NCI-H748 (cell line): ENCODE data around the gene LTBP3.
A peak's percentile ranks its signal among the peaks of the same experiment; 100 is the strongest.

Experiments used
- DNase-seq: peaks from one replicate; lab custom pipeline; 2025; ENCODE audit not compliant: unreplicated experiment; lab: John Stamatoyannopoulos, UW

LTBP3 gene

DNA sequence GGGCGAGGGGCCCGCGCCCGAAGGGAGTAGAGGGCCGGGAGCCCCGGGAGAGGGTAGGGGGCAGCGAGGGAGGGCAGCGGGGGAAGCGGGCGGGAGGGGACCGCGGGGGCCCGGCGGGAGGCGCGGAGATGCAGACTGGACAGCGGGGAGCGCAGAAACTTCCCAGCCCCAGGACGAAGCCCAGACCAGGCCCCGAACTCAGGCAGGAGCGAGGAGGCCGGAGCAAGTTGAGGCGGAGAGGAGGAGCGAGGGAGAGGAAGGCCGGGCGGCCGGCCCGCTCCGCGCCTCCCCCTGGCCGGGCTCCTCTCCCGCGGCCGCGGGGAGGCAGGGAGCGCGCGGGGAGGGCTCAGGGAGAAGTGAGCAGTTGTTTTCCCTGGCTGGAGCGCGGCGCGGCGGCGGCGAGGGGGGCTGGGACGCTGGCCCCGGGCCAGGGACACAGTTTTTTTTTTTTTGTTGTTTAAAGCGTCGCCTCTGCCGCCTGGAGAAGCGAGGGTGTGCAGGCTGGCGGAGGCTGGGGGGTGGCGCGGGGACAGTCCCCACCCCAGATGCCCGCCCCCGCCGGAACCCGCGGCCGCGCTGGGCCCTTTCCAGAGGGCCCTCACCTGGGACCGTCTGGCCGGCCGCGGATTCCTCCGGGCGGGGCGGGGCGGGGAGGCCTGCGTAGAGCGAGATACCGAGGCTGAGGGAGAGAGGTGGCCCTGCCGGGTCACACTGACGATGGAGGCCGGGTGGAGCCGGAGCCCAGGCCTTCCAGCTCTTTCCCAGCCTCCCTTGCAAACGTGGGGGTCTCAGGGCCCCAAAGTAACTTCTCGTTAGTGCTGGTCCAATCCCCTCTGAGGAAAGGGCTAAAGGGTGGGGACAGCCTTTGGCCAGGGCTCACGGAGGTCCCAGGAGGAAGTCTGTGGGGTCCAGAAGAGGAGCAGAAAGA is at the start of gene LTBP3:
TSS of gene LTBP3 (minus strand) at position 358 of the 928 bp plus-strand sequence. CDS start 400 bp downstream, outside the sequence.
- peak; percentile 67 for DNase-seq

DNA sequence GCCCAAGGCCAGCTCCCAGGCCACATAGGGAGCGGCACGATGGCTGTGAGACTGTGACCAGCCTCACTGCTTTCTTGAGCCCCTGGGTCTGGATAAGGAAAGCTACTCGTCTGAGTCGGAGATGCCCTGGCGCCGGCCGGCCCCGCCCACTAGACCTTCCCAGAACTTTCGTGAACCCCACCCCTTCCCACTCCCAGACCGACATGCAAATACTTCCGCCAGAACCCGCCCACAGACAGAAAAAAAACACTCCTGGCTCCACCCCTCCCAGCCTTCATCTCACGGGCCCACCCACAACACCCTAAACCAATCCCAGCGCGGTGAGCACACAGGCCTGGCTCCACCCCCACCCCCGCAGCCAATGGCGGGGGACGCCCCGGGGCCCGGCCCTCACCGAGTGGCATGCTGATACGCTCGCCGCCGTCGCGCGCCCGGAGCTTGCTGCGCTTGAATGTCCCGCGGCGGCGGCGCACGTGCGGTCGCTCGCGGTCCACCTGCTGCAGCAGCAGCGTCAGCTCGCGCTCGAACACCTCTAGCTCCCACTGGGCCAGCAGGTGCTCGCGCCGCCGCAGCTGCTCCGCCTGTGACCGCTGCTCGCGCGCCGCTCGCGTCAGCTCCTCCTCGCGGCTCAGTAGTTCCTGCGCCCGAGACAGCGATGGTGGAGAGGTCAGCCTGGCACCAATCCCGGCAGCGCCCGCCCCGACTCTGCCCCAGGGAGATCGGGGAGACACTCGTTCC is 48.9 kb upstream of the LTBP3 start:
- DNase-seq, result peak; percentile 86

DNA sequence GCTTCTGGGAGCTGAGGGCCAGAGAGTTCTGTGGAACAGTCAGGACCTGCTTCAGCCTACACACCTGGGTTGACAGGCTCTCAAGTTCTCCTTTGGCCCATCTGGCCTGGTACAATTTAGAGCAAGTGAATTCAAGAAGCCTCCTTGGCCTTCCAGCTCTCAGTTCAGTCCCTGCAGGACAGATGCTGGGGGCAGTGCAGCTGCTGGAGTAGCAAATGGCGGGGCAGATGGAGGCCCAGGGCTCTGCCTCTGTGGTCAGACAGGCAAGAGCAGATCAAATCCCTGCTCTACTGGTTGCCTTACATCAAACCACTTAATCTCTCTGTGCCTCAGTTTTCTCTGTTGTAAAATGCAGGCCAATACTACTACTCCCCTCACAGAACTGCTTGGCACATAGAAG is 46.1 kb upstream of the LTBP3 start:
- no peak for DNase-seq

DNA sequence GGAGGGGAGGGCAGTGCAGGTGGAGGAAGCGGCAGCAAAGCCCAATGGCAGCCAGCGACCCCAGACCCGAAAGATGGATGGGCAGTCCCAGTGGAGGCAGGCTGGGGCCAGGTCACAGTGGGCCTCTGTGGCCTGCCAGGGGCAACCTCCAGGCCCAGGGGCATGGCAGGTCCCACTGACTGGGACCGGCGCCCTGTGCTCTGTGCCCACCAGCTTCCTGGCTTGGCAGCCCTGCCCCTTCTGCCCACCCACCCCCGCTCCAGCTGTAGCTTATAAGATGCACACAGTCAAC is 41.7 kb upstream of the LTBP3 start:
- no peak for DNase-seq

DNA sequence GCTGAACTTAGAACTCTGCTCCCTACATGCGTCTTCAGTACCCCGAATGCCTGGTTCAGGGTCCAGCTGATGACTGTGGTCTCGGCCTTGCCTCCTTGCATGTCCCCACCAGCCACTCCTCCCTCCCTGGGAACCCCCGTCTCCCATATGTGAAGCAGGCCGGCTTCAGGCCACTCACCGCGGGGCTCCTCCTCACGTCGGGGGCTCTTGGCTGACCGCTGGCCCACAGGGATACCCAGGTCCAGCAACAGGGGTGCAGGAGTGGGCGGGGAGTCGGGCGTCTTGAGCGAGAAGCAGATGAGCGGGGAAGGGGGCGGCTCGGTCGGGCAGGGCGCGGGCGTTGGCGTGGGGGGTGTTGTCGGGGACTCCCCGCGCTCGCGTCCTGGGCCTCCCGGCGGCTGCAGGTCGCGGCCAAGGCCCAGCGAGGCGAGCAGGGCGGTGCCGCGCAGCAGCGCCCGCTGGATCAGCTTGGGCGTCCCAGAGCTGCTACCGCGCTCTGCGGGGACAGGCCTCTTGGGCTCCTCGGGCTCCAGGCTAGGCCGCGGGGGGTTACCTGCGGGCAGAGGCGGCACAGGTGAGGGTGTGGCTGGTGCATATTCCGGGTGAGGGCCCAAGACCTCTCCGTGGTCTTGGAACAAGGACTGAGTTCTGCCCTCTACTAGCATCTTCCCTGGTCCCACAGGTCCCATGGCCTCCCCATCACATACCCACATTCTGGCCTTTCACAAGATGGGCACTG is 41.2 kb upstream of the LTBP3 start:
- no peak for DNase-seq

DNA sequence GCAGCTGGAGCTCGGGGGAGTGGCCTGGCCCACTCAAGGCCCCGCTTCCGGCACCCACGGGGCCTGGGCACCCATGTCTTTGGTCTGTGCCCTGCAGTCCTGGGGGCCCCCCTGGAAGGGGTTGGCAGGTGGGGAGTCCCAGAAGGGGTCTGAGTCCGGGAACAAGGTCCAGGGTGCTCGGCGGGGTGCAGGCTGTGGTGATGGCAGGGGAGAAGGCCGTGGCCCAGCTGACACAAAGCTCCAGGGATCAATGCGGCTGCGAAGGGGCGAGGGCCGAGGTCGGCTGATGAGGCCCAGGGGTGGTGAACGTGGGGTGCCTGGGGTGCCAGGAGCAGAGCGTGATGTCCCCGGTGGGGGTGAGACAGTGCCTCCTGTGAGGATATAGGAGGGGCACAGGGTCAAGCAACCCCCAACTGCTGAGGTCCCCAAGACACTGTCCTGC is 40.1 kb upstream of the LTBP3 start:
- DNase-seq, result no peak

DNA sequence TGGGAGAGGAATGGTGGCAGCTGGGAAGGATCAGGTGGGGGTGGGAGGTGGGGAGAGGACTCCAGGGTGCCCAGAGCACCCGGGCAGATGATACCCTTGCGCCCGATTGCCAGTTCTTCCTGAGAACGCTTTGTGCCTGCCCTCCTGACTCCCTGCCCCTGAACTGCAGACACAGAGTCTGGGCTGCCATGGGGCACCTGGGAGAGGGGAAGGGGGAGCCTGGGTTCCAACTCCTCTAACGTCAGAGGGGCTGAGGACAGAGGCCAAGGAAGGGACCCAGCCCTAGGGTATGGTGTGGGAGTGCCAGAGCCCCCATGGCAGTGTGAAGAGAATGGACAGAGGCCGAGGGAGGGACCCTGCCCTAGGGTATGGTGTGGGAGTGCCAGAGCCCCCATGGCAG is 38.4 kb upstream of the LTBP3 start:
- no peak for DNase-seq

DNA sequence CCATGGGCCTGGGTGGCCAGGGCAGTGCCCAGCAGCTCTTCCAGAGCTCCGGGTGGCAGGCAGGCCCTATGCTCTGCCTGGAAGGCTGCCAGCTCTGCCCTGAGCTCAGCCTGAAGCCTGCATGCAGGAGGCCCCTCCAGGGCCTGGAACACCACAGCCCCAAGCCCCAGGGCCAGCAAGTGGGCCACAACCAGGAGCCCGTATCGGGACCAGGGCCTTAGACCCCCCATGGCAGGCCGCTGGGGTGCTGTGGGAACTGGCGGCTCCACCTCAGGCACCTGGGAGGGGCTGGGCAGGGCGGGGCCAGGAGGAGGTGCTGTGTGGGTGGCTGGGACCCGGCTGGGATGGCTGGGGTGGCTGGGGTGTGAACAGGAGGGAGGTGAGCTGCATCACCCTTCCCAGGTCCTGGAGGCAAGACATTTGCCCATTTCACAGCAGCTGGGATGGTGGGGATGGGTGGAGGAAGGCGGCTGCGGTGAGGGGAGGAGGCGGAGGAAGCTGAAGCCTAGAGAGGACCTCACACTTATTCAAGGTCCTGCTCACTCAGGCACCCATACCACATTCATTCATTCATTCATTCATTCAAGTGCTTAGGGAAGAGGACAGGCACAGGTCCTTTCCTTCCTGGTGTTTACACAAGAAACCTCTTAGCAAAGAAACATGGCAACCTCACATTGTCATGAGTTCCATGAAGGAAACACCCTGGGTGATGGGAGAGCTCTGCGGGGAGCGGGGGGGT is 37.6 kb upstream of the LTBP3 start, which contains the start of gene KCNK7:
TSS of gene KCNK7 (minus strand) at position 258 of the 739 bp plus-strand sequence. CDS start at position 230, 28 bp downstream.
- no peak for DNase-seq

DNA sequence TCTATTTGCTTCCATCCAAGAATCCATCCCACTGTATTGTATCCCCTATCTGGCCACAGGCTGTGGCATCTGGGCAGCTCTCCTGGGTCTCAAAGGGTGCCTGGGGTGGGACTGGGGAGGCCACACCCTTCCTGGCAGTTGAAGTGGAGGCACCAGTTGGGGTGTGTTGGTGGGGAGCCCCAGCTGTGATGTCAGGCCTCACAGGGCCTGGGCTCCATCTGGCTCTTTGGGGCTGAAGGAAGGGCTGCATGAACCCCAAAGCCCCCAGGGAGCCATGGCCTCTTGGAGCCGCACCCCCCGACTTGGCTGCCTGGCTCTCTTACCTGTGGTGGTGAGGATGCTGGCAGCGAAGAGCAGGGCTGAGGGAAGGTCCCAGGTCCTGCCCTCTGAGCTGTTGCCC is 37.0 kb upstream of the LTBP3 start:
- no peak for DNase-seq

DNA sequence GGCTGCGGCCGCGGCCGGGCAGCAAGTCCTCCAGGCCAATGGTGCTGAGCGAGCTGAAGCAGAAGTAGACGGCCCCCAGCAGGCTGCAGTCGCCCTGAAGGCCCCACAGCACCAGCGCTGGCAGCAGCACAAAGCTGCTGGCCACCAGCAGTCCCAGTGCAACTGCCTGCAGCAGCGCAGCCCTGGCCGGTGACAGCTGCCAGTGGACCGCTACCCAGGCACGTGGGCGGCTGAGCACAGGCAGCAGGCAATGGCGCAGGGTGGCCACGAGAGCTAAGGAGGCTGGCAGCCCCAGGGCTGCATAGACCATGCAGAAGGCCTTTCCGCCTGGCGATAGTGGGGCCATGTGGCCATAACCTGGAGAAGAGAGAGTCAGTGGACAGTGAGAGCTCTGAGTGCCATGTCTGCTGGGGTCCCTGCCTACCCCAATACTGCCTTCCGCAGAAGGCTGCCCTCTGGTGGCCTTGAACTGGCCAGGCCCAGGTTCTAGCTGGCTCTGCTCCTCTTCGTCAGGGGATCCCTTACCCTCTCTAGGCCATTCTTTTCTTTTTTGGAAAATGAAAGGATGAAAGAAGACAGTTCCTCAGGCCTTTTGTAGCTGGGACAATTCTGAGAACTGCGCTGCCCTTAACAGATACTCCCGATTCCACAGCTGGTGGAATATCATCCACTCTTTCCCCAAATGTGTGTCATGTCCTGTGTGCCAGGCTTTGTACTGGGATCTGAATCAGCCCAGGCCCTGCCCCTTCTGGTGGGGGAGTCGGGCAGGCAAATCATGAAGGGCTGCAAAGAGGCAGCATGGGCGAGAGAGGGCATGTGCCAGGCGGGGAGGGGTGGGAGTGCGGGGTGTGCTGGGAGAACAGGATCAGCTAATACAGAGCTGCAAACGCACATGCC is 35.6 kb upstream of the LTBP3 start:
- peak; percentile 11 for DNase-seq

DNA sequence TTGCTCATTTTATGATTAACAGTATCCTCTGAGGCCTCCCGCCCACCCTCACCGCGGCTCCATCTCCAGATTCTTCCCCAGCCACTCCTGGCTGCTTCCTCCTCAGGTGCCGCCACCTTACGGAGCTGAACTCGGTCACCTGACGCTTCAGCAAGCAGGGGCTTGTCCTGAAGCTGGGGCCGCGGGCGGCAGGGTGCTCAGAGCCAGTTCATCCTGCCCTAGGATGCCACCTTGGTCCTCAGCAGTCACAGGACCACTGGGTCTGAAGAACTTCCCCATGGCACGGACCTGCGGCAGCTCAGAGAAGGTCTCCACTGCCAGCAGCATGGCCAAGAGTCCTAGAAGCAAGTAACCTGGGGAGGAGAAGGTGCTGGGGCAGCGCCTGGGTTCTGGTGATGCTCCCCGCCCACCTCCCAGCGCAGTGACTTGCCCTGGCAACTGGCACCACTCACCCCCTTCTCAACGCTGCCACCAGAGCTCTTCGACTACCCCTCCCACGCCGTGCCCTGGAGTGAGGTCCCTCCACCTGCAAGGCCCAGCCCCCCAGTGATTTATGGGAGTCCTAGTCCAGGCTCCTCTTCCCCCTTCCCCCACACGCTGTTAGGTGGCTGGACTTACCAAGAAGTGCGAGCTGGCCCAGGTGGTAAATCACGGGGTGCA is 34.8 kb upstream of the LTBP3 start:
- no peak for DNase-seq

DNA sequence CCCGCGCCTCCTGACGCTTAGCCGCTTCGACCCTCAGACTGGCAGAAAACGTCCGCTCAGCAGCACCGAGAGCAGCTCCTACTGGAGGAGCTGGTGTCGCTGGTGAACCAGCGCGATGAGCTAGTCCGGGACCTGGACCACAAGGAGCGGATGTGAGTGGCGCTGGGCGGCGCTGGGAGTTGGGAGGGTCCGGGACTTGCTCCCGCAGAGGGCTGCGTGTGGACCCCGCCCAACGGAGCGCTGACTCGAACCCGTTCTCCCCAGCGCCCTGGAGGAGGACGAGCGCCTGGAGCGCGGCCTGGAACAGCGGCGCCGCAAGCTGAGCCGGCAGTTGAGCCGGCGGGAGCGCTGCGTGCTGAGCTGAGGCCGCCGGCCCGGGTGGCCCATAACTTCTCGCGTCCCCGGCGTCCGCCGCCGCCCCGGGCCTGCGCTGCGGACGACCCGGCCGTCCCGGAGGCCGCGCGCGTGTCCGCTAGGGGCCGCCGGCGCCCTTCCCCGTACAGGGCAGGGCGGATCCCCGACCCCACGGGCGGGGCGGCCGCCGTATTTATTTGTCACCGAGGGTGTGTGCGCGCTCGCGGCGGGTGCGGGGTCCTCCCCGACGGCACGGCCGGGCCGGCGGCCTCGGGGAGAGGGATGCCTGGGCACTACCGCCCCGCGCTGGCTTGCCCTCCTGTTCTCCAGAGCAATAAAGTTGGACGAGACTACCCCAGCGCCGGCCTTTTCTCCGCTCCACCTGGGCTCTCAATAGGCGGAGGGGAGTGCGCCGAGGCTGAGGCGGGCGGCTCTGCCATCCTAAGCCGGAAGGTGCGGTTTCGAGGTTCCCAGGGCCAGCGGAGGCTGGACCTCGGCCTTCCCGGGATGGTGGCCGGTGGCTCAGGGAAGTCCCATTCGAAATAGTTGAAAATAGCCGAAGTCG is 34.0 kb upstream of the LTBP3 start:
- DNase-seq, result peak; percentile 47

DNA sequence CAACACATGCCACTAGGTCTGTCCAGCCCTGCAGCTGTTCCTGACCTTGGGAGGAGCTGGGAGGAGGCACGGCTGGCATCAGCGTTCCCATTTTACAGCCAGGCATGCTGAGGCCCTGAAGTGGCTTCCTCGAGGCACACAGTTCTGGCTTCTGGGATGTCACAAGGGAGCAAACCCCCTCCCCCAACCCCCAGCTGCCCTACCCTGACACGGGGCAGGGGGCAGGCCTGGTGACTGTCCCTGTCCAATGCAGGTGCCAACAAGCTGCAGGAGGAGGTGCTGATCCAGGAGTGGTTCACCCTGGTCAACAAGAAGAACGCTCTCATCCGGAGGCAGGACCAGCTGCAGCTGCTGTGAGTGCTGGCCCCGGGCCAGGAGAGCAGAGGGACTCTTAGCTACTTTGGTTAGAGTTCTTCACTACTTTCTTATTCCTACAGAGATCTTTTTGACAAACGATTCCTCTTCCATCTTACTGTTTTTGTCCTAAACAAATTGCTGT is 32.1 kb upstream of the LTBP3 start:
- no peak for DNase-seq

DNA sequence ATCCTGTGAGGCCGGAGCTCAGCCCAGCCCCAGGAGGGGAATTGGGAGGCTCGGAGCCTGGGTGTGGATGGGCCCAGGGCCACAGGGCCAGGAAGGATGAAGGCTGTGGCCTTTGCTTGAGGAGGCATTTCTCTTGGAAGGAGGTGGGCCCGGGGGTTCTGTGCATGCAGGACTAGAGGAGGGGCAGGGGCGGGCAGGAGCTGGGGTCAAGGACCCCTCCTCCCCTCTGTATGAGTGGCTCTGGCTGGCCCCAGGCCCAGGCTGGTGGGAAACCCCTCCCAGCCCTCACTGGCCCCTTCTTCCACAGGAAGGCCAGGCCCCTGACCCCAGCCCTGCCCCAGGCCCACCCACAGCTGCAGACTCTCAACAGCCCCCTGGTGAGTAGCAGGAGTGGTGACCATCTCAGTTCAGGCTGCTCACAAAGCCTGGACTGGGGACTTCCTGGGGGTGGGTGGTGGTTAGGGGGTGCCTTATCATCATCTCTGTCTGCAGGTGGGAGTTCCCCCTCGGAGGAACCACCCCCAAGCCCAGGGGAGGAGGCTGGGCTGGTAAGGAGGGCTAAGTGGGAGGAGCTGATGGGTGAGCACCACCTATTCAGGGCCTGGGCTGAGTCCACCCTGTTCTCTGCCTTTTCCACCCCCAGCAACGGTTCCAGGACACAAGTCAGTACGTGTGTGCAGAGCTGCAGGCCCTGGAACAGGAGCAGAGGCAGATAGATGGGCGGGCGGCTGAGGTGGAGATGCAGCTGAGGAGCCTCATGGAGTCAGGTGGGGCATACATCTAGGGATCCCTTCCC is 31.5 kb upstream of the LTBP3 start:
- no peak for DNase-seq

DNA sequence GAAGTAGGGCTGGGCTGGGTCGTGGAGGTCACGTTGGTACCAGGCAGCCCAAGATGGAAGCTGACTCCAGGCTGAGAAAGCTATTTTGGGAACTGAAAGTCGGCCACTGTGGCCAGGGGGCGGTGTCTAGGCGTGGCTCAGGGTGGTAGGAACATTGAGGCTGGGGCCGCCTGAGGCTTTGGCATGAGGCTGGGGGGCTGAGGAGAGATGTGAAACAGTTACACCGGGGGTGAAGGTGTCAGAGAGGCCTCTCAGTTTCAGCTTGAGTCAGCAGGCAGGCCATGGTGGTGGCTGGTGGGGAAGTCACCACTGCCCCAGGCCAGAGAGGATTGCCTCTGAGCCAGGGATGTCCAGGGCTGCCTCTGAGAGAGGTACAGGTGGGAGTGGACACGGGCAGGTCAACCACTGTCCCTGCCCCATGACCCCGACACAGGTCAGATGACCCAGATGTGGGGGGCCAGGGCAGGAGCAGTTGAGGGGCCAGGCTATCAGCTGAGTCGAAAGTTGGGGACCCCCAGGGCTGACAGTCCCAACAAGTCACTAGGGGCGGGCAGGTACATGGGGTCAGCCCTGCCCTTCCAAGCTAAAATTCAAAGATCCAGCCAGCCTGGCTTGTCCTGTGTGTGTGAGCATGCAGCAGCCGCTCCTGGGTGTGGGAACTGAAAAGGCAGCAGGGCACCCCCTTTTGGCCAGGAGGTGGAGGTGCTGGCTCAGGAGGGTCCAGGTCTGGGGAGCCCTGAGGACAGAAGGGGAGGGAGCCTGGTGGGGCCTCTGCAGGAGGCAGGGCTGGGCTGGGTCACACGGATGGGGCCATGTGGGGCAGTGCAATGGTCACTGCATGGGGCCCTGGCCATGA is 30.3 kb upstream of the LTBP3 start:
- DNase-seq, result peak; percentile 22

DNA sequence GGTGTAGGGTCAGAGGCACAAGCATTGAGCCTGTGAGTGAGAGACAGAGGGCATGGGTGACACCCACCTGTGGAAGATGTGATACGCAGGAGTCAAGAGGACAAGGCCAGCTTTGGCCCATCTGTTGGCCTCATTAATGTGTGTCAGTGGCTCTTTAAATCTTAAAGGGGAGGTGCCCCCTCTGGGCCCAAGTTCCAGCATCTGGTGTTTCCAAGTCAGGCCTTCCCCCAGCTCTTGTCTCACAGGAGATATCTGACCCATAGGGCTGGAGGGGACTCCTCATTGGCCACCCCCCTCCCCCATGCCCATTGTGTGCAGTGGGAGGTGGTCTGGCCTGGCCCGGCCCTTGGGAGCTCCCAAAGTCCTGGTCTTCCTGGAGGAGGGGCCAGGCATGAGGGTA is 28.5 kb upstream of the LTBP3 start:
- no peak for DNase-seq
